Activated CD4-positive, alpha-beta T cell treated with anti-CD3 and anti-CD28 coated beads, Interleukin-2, amount 50 U/mL, for 4 hours (primary cell): ENCODE results near the gene STUB1.

Experiments used
- DNase-seq, 2 experiments: peaks; one replicate each; pipeline ENCODE4 v3.0.0-alpha.2; 2020

Gene STUB1

GRCh38 chr16:698911-699671 is 18.9 kb downstream of the STUB1 start:
- DNase-seq = no peak

GRCh38 chr16:700684-701584 is 20.7 kb downstream of the STUB1 start:
- peak in 1 of 2 experiments; percentile 37 for DNase-seq

- no peak for DNase-seq
These were observed 22.1 kb downstream of the STUB1 start for GRCh38 chr16:702341-702740.

- no peak for DNase-seq
These were observed 23.2 kb downstream of the STUB1 start for GRCh38 chr16:703406-703805.

- DNase-seq = no peak
These were observed 23.8 kb downstream of the STUB1 start for GRCh38 chr16:704047-704446.

GRCh38 chr16:704552-705380 is 24.6 kb downstream of the STUB1 start:
- DNase-seq = no peak

- DNase-seq = no peak
These were observed 25.4 kb downstream of the STUB1 start, which contains the start of gene FBXL16 for GRCh38 chr16:705431-706188. Gene FBXL16, minus strand, starts transcription at chr16:705801. Its CDS starts 8,396 bp downstream, at chr16:697405.

- no peak for DNase-seq
These were observed 26.2 kb downstream of the STUB1 start for GRCh38 chr16:706189-707061.

GRCh38 chr16:707062-707538 is 26.9 kb downstream of the STUB1 start:
- no peak for DNase-seq

GRCh38 chr16:708019-708418 is 27.8 kb downstream of the STUB1 start:
- no peak for DNase-seq

GRCh38 chr16:708959-709358 is 28.7 kb downstream of the STUB1 start:
- DNase-seq = no peak

GRCh38 chr16:709566-710499 is 29.6 kb downstream of the STUB1 start:
- no peak for DNase-seq

GRCh38 chr16:710500-711075 is 30.4 kb downstream of the STUB1 start:
- no peak for DNase-seq

GRCh38 chr16:711084-711483 is 30.9 kb downstream of the STUB1 start:
- no peak for DNase-seq

GRCh38 chr16:711548-712320 is 31.5 kb downstream of the STUB1 start:
- DNase-seq = peak; percentile 73 to 74

- peak; percentile 38 to 40 for DNase-seq
These were observed 32.6 kb downstream of the STUB1 start for GRCh38 chr16:712740-713250.

GRCh38 chr16:714079-714478 is 33.9 kb downstream of the STUB1 start:
- DNase-seq = no peak
